ENCODE data around the gene STK39.

DNA sequence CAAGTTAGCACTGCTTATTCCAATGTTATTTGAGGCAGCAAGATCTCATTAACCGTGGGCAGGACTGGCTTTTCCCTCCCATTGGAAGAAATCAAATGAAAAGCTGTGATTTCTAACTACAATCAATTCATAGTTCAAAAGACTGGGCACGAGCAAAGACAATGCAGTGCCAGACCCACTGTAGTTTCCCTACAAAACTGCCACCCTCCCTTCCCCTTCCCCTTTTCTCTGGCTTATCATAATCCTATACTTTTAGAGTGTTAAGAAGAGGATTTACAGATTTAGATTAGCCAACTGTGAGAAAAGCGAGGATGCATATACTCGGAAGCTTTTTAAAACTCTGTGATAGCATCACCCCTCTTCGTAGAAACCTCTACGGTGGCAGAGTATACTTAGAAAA lies 260.4 kb downstream of the STK39 start:
- TF ChIP-seq, protein P1, sequence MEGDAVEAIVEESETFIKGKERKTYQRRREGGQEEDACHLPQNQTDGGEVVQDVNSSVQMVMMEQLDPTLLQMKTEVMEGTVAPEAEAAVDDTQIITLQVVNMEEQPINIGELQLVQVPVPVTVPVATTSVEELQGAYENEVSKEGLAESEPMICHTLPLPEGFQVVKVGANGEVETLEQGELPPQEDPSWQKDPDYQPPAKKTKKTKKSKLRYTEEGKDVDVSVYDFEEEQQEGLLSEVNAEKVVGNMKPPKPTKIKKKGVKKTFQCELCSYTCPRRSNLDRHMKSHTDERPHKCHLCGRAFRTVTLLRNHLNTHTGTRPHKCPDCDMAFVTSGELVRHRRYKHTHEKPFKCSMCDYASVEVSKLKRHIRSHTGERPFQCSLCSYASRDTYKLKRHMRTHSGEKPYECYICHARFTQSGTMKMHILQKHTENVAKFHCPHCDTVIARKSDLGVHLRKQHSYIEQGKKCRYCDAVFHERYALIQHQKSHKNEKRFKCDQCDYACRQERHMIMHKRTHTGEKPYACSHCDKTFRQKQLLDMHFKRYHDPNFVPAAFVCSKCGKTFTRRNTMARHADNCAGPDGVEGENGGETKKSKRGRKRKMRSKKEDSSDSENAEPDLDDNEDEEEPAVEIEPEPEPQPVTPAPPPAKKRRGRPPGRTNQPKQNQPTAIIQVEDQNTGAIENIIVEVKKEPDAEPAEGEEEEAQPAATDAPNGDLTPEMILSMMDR (IDR thresholded peaks at IDR 0.05): no peak
- no peak for TF ChIP-seq POLR2AphosphoS5 (IDR thresholded peaks at IDR 0.05)
- no peak for TF ChIP-seq POLR2A (IDR thresholded peaks at IDR 0.05)
